AG20443 (cell line): Measurements from ENCODE around the gene IL21.
"Not testable (repeated sequence)": the region's sequence is repeated elsewhere in the genome, so short reads cannot be mapped to it uniquely, and the experiment has no call there.

ENCODE experiments used
- DNase-seq: peaks from one replicate; pipeline ENCODE4 v3.0.0; 2012; ENCODE audit warnings: low spot score, mixed read lengths

The IL21 gene

GRCh38 chr4:122621016-122621507 is at the start of gene IL21:
IL21 (minus strand) TSS chr4:122621066; CDS start chr4:122621011, 55 bp downstream.
- no peak for DNase-seq

DNA sequence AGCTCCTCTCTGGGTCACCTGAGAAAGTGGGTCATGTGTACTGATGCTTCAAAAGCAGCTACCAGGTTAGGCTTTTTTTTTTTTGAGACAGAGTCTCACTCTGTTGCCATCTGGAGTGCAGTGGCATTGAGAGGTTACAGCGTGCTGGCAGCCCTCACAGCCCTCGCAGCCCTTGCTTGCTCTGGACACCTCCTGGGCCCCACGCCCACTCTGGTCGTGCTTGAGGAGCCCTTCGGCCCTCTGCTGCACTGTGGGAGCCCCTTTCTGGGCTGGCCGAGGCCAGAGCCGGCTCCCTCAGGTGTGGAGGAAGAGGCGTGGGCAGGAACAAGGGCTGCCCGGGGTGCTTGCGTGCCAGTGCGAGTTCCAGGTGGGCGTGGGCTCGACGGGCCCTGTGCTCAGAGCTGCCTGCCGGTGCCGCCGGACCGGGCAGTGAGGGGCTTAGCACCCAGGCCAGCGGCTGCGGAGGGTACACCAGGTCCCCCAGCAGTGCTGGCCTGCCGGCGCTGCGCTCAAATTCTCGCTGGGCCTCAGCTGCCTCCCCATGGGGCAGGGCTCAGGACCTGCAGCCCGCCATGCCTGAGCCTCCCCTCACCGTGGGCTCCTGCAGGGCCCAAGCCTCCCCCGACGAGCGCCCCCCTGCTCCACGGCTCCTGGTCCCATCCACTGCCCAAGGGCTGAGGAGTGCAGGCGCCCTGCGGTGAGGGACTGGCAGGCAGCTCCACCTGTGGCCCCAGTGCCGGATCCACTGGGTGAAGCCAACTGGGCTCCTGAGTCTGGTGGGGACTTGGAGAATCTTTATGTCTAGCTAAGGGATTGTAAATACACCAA is 49.3 kb upstream of the IL21 start:
- no peak for DNase-seq

DNA sequence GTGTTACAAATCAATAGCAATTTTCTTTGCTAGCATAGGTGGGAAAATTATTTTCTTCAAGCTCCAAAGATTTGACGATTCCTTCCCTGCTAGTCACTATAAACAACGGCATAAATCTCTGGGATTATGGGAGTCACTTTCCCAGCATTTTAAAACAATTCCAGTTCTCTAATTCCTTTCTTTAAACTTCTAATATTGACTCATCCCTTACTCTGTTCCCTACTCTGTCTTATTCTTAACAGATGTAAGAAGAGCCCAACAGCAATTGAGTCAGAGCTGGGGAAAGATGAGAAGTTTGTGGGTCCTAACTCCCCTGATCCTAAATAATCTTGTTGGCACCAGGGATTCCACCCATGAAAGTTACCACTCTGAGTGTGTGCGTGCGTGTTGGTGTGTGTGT is 47.4 kb upstream of the IL21 start:
- DNase-seq = peak; percentile 74

- DNase-seq = peak; percentile 67
Measured at GRCh38 chr4:122666527-122667245, 45.8 kb upstream of the IL21 start.

DNA sequence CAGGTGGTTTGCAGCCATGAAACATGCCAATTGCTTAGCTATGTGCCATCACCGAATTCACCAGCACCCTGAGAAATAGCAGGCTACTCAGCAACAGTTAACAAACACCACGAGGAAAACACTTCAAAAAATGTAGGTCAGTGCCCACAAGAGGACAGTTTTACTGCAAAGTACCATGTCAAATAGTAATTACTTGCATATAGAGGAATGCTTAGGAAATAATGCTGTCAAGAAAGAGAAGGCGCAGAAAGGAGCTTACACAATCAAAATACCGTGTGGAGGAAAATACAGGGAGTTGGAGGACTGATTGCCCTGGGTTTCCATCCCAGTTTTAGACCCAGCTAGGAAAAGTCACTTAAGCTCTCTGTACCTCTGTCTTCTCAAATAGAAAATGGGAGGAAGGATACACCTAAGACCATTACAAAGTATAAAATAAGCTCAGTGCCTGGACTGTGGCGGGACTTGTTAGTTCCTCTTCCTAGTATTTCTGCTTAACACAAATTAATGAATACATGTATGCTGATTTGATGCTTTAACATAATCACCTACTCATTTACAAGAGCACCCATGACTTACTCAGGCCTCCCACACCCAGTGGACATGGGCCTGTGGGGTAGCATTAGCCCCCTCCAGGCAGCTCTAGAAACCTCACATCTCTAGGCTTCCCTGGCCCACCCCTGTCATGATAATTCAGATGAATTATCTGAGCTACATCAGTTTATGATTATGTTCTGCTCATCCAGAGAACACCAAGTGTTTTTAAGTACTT is 44.5 kb upstream of the IL21 start:
- peak; percentile 21 for DNase-seq

GRCh38 chr4:122663814-122664610 is 43.1 kb upstream of the IL21 start:
- DNase-seq = no peak

DNA sequence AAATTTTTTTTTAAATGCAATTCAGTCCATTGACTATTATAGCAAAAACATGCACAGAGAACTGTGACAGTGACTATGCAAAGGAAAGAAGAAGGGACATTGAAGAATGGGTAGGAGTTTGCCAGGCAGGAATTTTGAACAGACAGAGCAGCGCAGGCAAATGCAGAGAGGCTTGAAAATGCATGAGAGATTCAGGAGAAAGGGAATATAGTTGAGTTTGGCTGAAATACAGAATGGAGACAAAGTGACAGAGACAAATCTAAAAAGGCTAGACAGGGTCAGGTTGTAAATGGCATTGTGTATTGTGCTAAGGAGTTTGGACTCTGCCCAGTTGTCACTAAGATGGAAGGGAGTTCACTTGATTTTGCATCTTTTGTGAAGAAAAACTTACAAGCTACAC is 42.4 kb upstream of the IL21 start:
- DNase-seq = no peak

- DNase-seq = no peak
Measured at GRCh38 chr4:122662701-122663100, 41.8 kb upstream of the IL21 start.

DNA sequence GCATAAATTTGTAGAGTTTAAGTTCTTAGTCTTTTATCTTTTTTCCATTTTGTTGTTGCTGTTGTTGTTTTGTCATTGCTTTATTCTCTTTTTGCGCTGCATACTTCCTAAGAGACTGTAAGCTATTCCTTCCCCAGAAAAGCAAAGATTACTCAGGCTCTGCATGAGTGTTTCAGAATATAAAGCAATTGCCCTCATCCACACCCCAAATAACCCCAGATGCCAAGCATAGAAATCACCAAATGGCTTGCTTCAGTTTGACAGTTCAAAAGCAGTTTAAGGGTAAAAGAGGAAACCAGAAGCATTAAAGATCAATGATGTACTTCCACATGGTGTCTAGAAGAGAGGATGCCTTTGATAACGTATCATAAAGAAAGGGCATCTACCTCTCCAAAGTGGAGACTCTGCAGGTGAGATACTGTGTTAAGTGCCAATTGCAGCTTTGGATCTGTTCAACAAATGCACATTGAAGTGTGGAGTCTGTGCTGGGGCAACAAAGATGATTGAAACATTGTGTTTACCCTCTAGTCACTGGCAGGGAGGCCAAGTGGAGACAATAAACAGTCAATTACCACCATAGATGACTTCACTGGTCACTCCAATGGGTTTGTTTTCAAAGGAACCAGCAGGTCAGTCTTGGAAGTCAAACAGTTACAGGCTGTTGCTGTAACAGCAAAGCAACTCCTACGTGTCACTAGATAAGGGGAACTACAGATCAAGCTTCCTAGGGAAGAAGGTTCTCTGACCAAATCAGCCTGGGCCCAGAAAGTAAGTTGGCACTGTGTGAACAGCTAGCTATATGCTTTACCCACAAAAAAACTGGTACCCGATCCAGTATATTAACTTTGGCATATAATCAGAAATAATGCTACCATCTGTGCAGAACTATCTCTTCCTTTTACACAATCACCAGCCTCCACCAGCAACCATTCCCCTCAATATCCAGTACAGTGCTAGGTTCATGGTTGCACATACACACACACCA is 40.6 kb upstream of the IL21 start:
- no peak for DNase-seq

DNA sequence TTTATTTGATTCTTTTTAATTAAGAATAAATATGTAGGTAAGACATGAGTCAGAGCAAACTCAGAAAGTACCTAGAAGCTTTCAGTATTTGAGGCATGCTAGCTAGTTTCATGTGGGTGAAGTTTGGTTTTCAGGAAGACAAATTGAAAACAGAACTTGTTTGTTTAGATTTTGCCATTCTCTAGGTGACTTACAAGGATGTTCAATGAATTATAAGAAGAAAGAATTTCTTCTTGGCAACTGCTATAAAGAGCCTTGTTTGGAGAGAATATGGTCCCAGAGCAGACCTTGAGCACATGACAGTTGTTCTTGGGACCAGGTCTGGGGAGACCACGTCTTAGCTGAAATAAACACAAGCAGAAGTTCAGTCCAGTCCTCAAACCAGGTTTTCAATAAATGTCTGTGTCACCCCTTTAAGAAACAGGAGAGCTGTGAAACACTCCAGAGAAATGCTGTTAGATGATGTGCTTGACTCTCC is 38.0 kb upstream of the IL21 start:
- no peak for DNase-seq

DNA sequence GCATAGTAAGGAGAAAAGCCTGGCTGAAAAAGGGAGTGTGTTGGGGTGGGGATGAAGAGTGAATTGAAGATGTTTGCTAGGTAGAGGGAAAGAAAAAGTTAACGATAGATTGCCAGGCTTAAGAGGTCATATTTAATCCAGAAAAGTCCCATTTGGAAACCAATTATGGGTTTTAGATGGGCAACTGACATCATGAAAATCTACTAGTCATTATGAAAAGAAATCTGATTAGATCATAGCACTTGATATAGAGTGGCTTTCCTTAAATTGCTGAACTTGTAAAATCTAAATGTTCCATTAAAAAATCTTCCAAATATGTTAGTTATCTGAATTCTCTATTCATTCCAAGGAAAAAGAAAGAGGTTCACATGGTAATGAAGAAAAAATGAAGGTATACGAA is 37.5 kb upstream of the IL21 start:
- DNase-seq = no peak

GRCh38 chr4:122657553-122657952 is 36.7 kb upstream of the IL21 start:
- no peak for DNase-seq

DNA sequence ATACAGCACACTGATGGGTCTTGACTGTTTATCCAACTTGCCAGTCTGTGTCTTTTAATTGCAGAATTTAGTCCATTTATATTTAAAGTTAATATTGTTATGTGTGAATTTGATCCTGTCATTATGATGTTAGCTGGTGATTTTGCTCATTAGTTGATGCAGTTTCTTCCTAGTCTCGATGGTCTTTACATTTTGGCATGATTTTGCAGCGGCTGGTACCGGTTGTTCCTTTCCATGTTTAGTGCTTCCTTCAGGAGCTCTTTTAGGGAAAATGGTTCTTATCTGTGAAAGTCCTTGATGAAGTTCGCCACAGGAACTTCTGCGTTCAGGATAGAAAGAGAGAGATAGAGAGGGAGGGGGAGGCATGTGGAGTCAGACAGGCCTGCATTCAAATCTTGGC is 35.7 kb upstream of the IL21 start:
- DNase-seq = not testable (repeated sequence)

- peak; percentile 70 for DNase-seq
Measured at GRCh38 chr4:122652379-122652778, 31.5 kb upstream of the IL21 start.

DNA sequence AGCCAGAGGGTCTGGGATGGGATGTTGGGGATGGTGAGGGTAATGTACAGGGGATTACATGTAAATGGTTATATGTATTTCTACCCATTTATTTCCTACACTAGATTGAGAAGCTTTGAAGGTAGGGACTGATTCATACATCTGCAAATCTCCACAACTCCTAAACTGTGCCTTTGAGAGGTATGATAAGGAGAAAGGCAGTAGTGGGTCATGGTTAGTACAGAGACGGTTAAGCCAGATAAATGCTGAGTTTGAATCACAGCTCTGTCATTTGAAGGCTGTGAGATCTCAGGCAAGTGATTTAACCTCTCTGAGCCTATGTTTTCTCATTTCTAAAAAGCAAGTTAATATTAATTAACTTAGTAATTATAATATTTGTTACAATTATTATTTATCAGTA is 29.3 kb upstream of the IL21 start:
- no peak for DNase-seq

- DNase-seq = no peak
Measured at GRCh38 chr4:122647656-122648055, 26.8 kb upstream of the IL21 start.

GRCh38 chr4:122643257-122643656 is 22.4 kb upstream of the IL21 start:
- no peak for DNase-seq

DNA sequence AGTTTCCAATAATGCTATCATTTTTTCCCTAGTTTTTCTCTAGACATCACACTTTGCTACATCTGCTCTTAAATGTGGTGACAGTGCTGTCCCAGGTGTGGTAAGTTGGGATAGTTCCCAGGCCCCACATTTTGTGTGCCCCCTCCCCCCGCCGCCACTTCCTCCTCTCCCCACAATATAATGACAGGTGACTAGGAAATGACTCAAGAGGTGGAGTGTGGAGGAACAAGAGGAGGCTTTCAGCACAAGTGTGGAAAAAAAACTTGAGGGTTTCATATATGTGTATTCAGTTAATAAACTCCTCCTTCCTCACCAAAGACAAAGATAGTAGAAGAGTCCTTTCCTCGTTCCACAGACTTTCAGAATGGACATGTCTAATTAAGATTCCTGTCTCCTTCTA is 18.3 kb upstream of the IL21 start:
- no peak for DNase-seq

- no peak for DNase-seq
Measured at GRCh38 chr4:122636697-122637096, 15.8 kb upstream of the IL21 start.

DNA sequence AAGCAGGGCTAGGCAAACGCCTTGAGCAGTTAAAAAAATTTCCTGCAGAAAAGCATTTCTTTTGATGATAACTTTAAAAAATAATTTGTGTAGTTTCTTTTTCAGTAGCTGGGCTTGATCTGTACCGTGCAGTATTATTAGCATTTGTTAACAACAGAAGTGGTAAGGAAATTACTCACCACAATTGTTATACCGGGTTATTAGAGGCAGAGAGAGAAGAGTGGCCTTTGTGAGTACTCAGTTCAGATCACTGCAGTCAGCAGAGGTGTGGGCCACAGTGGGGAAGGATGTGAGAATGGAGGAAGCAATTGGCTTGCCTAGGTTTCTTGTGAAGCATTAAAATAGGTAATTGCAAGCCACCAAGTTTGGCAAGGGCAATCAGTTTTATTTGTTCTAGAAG is 14.3 kb upstream of the IL21 start:
- DNase-seq = no peak
